SW480 (cell line): ENCODE results near the gene UBE2G2.

Experiments
- DNase-seq: peaks from one replicate; pipeline ENCODE4 v3.0.0-alpha.2; 2016; ENCODE audit warnings: low spot score

Gene UBE2G2

DNA sequence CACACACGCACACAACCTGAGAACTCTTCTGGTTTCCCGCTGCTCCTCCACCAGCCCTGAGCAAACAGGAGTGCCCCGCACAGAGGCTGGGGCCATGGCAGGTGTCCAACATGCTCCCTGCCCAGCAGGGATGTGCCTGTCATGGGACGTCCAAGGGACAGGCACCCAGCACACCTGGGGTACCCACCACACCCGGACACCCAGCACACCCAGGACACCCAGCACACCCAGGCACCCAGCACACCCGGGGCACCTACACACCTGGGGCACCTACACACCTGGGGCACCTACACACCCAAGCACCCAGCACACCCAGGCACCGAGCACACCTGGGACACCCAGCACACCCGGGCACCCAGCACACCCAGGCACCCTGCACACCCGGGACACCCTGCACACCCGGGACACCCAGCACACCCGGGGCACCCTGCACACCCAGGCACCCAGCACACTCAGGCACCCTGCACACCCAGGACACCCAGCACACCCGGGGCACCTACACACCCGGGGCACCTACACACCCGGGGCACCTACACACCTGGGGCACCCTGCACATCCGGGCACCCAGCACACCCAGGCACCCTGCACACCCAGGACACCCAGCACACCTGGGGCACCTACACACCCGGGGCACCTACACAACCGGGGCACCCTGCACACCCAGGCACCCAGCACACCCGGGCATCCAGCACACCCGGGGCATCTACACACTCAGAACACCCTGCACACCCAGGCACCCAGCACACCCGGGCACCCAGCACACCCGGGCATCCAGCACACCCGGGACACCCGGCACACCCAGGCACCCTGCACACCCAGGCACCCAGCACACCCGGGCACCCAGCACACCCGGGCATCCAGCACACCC lies 37.9 kb downstream of the UBE2G2 start:
- DNase-seq, result no peak

DNA sequence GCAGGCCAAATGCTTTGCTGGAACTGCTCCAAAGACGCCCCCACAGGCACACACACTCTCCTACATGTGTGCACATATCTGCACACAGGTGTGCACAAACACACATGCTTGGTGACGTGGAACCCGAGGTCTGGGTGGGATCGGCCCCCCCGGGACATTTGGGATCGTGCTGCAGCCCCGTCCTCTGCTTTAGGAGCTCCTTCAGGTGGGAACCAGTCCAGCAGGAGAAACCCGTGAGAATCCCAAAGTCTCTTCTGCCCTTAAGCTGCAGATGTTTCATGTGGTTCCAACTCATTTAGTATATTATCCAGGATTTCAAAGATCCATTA lies 38.6 kb downstream of the UBE2G2 start:
- DNase-seq, result no peak

DNA sequence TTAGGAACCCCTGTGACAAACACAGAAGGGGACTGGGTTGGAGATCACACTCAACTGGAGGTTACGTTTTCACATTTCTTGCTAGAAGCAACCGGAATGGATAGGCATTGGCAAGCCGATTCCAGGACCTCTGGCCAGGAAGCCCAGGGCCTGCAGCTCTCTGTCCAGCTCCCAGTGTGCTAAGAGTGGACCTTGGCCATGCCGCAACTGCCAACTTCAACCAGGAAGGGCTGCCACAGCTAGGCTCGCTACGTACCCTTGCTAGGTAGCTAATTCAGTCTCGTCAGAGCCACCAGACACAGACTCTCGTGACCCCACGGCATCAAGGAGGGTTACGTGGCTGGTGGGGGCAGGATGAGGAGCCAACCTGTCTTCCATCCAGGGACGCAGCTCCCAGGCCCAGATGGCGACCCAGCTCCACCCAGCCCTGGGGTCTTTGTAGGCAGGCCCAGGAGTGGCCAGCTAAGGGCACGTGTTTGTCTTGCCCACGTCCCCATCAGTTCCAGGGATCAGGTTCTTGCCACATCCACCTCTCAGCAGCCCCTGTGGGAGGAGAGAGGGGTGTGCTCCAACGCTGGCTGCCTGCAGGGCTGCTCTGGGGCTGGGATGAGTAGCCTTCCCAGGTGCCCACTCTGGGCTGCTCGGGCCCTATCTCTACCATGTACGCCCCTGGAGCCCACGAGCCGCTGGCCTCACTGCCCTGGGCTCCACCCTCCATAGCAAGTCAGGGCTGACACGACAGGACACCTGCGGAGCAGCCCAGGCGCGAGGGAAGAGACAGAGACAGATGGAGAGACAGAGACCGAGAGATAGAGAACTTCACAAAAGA lies 39.2 kb downstream of the UBE2G2 start:
- no peak for DNase-seq

DNA sequence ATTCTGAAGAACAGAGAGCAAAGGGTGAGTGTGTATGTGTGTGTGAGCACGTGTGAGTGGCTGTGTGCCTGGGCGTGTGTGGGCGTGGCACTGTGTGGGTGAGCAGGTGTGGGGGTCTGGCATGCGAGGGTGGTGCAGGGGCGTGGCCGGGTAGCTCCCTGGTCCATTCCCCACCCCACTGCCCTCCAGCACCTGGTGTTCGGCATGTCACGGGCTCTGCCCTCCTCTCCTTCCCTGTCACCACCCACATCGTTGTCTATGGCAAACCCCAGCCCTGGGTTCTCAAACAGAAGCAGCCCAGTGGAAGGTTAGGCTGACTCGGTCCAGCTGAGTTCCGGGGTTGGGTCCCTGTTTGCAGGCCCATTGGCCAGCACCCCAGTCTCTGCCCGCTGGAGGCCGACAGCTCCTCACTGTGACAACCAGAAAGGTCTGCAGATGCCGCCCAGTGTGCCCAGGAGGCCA lies 39.8 kb downstream of the UBE2G2 start:
- DNase-seq, result peak; percentile 89

DNA sequence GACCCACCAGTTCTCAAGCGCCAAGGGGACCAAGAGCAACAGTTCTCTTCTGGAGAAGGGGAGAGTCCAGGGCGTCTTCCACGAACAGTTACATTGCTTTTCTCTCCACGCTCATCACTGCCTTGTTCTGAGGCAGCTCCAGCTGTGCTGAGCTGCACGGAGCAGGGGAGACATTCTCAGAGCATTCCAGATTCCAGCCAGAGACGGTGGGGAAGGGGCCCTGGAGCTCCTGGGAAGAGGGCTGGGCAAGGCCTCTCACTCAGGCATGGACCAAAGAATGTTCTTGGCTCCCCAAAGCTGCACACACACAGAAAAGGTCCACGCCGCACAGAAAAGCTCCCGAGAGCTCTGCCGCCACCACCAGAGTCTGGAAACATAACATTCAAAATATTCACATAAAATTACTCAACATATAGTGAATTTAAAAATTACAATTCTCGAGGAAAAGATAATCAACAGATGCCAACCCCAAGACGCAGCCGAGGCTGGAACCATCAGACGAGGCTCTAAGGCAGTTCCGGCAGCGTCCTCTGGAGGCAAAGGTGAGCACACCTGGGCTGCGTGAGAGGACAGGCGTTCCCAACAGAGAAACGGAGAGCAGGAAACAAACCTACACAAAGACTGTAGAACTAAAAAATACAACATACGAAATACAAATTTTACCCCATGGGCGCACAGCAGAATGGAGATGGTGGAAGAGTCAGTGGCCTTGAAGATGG lies 40.5 kb downstream of the UBE2G2 start:
- DNase-seq, result peak; percentile 87

DNA sequence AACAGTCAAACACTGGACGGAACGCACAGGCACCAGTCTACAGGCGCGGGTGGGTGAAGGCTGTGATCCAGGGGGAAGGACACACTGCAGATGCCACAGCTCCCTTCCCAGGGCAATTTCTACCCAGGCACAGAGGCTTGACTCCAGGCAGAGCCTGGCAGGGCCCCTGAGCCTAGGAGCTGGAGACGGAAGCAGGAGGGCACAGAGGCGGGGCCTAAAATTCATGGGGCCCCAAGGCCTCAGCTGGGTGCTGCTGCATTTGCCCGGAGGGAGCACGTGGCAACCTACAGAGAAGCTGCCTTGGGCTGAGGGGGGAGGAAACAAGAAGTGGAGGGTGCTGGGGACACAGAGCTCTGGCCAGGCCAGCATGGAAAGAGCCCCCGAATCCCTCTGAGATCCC lies 41.2 kb downstream of the UBE2G2 start:
- DNase-seq, result no peak

DNA sequence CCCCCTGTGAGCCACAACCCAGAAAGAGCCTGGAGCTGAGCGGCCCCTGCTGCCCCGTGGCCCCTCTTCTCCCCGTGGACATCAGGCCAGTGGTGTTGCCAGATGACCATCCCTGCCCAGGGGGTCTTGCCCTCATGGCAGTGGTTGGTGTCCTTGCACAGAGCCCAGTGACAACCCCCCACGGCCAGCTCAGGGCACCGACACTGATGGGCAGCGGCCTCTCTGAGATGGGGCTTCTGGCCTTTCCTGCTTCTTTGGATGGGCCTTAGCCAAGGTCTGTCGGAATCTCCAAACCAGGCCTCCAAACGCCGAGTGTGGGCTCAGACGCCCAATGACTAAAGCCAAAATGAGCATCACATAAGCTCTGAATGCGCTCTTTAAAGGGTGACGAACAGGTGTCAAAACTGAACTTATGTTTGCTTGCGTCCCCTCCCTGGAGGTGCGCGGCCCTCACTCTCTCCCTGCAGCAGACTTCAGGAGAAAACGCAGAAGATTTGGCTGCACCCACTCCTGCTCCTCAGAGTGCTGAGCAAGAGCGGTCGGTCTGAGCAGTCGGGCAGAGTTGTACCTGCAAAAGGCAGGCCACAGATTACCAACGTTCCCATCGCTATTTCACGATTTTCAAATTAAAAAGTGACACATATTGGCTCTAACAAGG lies 41.9 kb downstream of the UBE2G2 start:
- no peak for DNase-seq

DNA sequence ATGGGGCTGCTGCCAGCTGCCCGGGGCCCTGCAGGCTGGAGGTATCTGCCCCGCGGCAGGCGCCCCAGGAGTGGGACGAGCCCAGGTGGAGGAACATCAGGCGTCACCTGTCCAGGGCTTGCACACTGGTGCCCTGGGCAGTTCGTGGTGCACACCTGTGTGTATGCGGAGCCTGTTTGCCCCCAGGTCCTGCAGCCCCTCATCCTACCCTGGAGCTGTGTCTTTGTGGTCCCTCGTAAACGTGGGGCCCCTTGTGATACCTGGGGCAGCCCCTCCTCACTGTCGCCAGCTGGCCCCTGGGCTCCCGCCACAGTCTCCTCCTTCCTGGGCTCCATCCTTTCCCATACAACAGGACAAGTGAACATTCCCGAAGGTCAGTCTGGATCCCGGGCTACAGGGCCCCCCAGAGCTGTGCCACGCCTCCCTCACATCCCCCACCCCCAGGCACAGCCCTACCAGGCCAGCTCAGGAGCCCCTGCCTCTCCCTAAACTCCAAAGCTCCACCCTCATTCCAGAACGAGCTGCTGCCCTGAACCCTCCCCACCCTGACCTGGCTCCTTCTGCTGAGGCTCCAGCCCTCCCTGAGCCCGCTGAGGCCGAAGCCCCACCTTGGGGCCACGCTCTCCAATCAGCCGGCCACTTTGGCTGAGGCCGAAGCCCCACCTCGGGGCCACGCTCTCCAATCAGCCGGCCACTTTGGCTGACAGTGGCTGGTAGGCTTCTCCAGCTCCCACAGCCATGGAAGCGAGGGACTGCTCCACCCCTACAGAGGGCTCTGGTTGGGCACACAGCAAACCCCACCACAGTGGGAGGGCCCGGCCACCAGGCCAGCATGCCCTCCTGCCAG lies 42.6 kb downstream of the UBE2G2 start:
- DNase-seq, result no peak

DNA sequence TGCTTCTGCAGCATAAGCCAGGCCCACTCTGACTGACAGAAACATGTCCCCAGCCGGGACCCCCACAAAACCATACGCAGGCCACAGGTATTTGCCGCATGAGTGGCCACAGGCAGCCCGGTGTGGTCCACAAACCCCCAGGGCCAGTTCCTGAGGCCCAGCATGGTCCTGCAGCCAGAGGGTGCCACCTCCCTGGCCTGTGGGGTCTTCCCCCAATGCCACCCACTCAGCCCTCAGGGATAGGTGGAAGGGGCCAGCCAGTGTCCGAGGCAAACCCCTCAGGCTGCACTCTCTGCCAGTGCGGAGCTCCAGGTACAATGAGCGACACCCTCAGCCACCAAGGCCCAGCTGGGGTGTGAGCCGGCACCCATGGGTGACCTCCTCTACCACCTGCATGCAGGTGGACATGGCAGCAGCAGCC lies 43.5 kb downstream of the UBE2G2 start:
- no peak for DNase-seq

DNA sequence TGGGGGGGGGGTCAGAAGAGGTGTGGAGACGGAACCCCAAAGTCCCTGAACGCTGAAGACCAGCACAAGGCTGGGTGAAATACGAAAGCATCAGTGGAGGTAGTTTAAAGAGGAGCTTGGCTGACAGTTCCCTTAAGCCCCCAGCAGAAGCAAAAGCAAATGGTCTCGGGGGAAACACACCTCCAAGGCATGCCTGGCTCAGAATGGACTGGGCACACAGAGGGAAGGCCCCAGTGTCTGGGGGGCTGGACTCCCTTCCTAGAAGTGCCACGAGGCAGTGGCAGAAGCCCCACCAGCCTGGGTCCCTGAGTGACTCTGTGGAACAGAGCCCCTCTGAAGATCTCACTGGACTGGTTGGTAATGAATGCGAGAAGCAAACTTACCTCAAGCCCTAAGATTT lies 43.9 kb downstream of the UBE2G2 start:
- no peak for DNase-seq

DNA sequence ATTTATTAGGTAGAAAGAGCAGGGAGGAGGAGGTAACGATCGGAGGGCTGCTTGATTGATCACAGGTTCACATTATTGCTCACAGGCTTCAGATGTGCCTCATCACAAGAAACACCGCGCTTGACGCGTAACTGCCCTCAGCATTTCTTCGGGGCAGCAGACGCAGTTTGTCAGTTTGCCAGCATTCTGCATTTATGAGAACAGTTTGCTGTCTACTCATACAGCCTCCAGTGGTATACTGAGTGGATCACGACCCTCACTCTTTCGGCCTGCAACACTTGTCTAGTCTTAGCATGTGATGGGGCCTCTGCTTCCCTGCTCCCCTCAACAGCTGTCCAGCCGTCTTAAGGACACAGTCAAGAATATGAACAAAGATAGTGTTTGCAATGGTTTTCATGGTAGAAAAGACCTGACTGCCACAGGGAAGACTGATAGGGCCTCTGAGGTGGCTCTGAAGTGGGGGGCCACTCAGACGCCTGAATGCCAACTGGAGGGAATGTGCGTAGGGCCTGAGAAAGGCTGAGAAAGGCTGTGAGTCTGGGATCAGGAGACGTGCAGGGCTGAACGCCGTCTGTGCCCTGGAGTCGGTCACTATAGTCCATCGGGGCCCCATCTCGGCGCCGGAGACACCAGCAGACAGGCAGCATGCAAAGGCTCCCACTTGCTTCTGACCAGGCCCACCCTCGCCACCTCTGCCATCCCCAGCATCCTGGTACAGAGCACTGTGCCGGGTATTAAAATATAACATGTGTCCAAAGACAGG lies 45.0 kb downstream of the UBE2G2 start:
- DNase-seq, result no peak

DNA sequence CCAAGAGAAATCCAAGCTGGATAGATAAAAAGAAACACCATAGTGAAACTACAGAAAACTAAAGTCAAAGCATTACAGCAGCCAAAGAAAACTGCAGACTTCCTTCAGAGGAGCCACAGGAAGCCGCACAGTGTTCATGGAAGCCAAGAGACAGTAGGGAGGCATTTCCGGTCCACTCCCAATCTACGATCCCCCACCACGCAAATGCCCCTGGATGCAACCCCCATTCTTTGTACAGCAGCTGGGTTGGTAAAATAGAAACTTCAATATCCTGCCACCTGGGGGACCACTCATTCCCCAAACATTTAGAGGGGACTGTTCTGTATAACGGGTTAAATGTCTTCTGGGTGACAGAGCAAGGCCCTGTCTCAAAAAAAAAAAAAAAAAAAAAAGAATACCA lies 46.4 kb downstream of the UBE2G2 start:
- no peak for DNase-seq

DNA sequence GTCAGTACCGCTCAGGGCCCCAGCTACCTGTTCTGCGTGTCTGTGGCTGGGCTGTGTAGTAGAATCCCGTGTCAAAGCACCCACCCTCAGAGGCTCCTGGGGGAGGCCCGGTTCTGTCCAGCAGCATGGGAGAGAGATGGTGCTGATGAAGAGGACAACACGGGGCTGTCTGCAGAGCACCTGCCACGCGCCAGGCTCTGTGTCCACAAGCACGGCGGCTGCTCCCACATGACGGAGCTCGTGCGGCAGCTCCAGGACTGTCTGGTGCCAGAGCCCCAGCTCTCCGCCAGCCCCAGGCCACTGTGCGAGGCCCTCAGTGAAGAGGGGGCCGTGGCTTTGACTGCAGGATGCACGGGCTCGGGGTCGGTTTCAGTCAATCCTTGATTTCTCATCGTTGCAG lies 48.3 kb downstream of the UBE2G2 start:
- DNase-seq, result no peak

DNA sequence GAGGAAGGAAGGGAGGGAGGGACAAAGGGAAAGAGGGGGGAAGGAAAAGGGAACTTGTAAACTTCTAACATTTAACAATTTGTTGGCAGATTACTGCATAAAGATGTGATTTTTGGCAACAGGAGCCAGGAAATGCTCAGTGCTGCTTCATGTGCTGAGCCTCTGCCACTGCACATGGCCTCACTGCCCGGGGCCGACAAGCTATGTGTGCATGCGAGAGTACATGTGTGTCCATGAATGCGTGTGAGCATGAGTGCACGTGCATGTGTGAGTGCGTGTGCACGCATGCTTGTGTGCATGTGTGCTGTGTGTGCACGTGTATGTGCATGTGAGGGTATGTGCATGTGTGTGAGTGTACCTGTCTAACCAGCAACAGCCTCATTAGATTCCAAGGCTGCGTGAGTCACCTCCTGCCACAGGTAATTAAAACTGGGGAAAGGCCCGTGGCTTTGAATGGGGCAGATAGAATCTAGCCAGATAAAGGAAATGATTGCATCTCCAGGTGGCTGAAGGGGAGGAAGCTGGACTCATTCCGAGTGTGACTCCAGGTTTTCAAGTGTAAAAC lies 48.9 kb downstream of the UBE2G2 start:
- DNase-seq, result peak; percentile 93

DNA sequence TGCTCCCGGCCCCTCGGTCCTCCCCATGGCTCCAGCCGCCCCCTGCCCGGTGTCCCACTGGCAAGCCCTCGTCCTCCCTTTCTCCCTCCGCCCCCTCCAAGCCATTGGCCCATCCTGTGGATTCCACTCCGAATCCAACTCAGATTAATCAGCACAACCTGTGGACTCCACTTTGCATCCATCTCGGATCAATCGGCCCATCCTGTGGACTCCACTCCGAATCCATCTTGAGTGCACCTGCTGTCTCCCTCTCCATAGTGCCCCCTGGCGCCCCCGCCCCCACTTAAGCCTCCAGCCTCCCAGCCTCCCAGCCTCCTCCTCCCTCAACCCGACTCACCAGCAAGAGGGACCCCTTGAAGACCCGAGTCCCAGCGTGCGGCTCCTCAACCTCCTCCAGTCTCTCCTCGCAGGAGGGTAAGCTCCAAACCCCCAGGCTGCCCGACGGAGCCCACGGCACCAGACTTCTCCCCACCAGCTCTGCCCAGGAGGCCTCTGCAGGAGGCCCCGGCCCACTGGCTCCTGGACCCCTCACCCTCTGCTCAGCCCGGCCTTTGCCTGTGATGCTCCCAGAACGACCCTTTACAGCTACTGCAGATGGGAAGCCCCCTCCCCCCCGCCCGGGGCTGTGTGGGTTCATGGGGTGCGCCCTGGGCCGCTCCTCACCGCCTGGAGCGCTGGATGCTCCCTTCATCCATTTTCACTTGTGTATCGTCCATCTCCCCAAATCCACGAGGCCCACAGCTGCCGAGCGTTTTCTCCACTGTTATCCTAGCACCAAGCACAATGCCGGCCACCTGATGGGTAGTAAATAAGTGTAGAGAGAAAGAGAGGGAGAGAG lies 49.6 kb downstream of the UBE2G2 start:
- no peak for DNase-seq

DNA sequence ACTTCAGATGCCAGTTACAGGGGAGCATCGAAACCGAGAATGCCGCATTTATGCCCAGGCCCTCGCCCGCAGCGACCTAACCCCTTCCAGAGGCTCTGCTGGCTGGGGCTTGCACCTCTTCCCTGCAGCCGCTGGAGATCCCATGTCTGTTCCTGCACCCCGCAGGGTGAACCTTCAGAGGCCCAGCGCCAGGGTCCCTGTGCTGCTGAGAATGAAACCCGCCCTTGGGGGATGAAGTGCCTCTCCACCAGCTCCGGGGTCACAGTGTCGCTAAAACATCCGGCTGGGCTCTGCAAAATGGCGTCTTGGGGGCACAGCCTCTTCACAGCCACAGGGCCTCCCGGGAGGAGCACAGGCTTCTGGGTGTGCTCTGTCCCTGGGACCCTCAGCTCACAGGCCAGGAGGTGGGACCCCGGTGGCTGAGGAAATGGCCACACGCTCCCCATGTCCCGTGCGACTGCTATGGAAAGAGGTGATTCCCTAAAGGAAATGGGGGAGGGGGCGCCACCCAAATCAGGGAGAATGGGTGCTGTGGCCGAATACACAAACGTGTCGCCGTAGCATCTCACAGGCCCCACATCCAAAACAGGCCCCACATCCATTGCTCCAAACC lies 50.3 kb downstream of the UBE2G2 start:
- no peak for DNase-seq

DNA sequence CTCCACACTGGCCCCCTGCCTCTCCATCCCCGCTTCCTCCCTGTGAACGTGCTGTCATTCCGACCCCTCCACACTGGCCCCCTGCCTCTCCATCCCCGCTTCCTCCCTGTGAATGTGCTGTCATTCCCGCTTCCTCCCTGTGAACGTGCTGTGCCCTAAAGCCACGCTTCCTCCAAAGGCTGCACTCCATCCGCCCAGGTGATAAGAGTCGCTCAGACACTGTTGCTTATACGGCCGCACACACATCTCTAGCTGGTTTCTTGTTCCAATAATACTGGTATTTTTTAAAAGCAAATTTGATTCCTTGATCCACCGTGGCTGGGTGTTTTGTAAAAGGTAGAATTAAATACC lies 51.0 kb downstream of the UBE2G2 start:
- no peak for DNase-seq

DNA sequence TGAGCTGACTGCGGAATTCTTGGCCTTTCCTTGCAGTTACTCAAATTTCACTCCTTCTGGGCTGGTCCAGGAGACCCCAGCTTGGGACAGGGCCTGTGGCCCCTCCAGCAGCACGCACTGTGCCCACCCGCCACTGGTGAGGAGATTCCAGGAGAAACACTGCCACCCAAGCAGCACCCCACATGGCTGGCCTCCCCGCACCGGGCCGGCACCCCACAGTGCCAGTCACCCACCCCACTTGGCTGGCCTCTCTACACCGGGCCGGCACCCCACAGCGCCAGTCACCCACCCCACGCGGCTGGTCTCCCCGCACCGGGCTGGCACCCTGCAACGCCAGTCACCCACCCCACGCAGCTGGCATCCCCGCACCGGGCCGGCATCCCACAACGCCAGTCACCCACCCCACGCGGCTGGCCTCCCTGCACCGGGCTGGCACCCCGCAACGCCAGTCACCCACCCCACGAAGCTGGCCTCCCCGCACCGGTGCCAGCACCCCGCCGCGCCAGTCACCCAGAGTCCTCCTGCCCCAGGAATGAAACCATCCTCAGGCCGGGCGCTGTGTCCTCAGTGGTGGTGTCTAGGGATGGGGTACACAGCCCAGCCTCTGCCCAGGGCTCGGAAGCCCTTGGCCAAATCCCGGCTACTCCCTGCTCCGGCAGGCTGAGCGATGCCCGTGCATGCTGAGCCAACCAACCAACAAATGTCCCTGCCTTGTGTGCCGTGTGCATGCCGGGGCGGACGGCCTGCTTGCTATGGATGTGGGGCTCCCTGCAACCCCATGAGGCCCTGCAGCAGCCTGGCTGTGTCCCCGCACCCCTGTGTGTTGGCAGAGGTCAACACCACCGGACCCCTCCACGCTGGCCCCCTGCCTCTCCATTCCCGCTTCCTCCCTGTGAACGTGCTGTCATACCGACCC lies 51.6 kb downstream of the UBE2G2 start:
- DNase-seq, result no peak
